ENCODE data around the gene GLIS1. TPM values are rescaled to one million over a fixed set of nuclear protein-coding genes. Genes with fewer than 3 reads are reported as not detected.

Gene GLIS1
- total RNA-seq, 1 experiment from 2014 or later = 0.39 TPM

DNA sequence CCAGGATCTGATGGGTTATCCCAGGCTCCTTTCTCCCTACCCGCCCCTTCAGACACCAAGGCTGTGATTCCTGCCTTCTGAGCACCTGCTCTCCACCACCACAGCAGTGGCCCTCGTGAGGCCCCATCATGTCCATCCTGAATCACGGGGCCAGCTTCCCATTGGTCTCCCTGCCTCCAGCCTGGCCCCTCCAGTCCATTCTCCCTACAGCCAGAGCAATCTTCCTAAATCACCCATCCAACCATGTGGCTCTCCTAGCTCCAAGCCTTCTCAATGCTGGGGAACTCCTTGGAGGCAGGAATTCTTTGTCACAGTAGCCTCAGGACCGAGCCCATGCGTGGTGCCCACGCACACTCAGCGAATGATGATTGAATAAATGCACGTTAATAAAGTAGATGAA is 8.9 kb upstream of the GLIS1 start (continued):
- TF ChIP-seq, protein P1, sequence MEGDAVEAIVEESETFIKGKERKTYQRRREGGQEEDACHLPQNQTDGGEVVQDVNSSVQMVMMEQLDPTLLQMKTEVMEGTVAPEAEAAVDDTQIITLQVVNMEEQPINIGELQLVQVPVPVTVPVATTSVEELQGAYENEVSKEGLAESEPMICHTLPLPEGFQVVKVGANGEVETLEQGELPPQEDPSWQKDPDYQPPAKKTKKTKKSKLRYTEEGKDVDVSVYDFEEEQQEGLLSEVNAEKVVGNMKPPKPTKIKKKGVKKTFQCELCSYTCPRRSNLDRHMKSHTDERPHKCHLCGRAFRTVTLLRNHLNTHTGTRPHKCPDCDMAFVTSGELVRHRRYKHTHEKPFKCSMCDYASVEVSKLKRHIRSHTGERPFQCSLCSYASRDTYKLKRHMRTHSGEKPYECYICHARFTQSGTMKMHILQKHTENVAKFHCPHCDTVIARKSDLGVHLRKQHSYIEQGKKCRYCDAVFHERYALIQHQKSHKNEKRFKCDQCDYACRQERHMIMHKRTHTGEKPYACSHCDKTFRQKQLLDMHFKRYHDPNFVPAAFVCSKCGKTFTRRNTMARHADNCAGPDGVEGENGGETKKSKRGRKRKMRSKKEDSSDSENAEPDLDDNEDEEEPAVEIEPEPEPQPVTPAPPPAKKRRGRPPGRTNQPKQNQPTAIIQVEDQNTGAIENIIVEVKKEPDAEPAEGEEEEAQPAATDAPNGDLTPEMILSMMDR (IDR thresholded peaks at IDR 0.05 in 2 of 3, conservative IDR thresholded peaks at IDR 0.05 in 1 of 3; ENCODE audit: borderline replicate concordance in 1 of 3, insufficient read depth in 1 of 3, low read depth in 2 of 3, low read length in 2 of 3) = no peak
- no peak for TF ChIP-seq POLR2AphosphoS5 (IDR thresholded peaks at IDR 0.05; ENCODE audit: low read depth, low read length)
- TF ChIP-seq EZH2phosphoT487 (IDR thresholded peaks at IDR 0.05; ENCODE audit: borderline replicate concordance) = no peak
- TF ChIP-seq YY1 (IDR thresholded peaks at IDR 0.05; ENCODE audit: extremely low read depth, insufficient replicate concordance, low read depth, low read length) = no peak
- TF ChIP-seq TCF7L2 (IDR thresholded peaks at IDR 0.05; ENCODE audit: borderline replicate concordance, extremely low read depth, insufficient read depth, insufficient read length) = no peak
- no peak for TF ChIP-seq SIN3A (IDR thresholded peaks at IDR 0.05; ENCODE audit: low read depth)

DNA sequence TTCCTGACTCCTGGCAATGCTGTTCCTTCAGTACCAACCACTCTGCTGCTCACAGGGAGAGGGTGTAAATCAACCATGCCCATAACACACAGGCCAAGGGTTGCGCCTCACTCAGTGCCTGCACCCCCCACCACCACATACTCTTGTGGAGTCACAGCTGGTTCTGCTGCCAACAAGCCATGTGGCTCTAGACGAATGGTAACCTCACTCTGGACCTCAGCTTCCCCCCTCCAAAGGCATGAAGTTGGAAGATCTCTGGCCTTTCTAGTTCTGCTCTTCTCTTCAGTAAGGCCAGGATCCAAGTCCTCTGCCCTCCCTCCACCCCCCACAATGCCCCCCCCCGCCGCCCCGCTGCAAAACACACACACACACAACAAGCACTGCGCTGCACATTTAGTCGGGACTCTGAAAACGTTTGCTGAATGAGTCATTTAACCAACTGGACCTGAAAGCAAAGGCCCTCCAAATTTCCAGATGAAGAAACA is 1.7 kb upstream of the GLIS1 start:
- H3K36me3 ChIP-seq (ENCODE audit: control insufficient read depth in 1 of 2, insufficient read depth in 2 of 2, low read length in 2 of 2) = no peaks in the 10 kb centered on the region

More for the DNA sequence above, 1.7 kb upstream of the GLIS1 start:
- Histone ChIP-seq H3K9me2 (ENCODE audit: insufficient read depth) (no peaks in the 10 kb centered on the region), H3K79me2 (ENCODE audit: insufficient read depth, low read length) (no peaks in the 10 kb centered on the region), H3K4me3 (replicated peaks in 1 of 2; ENCODE audit: low read depth in 1 of 2, low read length in 2 of 2) (no peak overlapping the region), H3K27ac (ENCODE audit: low read depth, low read length) (no peak overlapping the region), H3K9ac (ENCODE audit: low read length) (no peak overlapping the region), H3K4me2 (ENCODE audit: low read length) (no peak overlapping the region), H3K4me1 (ENCODE audit: control insufficient read depth in 1 of 2, insufficient read depth in 2 of 2, low read length in 2 of 2) (peaks cover 0 to 12% of the 10 kb centered on the region in 2 experiments; a peak in 3 of 4 replicates), H3K27me3 (ENCODE audit: insufficient read depth, low read length) (no peaks in the 10 kb centered on the region), H4K20me1 (ENCODE audit: insufficient read depth) (no peaks in the 10 kb centered on the region), H3K9me3 (ENCODE audit: control insufficient read depth in 1 of 2, insufficient read depth in 1 of 2, low read depth in 1 of 2, low read length in 2 of 2) (peaks cover 5 to 9% of the 10 kb centered on the region in 2 experiments; a peak in 1 of 4 replicates), H2AFZ (ENCODE audit: low read depth, low read length, poor library complexity, severe bottlenecking) (no peak overlapping the region)
- intact Hi-C loops (cut with micrococcal nuclease) = no loop called here
- ChIA-PET CTCF (interaction anchor here (0.6 kb wide), 1 partner anchor 13 kb away, joined by 4 read pairs; no protein-coding TSS in a partner anchor), POLR2A (no interaction called here), RAD21 (ENCODE audit: low non-redundant PET in 1 of 2, low total read pairs in 2 of 2, uncharacterized antibody in 2 of 2, unreplicated experiment in 2 of 2) (no interaction called here)
- TF ChIP-seq, protein P2, sequence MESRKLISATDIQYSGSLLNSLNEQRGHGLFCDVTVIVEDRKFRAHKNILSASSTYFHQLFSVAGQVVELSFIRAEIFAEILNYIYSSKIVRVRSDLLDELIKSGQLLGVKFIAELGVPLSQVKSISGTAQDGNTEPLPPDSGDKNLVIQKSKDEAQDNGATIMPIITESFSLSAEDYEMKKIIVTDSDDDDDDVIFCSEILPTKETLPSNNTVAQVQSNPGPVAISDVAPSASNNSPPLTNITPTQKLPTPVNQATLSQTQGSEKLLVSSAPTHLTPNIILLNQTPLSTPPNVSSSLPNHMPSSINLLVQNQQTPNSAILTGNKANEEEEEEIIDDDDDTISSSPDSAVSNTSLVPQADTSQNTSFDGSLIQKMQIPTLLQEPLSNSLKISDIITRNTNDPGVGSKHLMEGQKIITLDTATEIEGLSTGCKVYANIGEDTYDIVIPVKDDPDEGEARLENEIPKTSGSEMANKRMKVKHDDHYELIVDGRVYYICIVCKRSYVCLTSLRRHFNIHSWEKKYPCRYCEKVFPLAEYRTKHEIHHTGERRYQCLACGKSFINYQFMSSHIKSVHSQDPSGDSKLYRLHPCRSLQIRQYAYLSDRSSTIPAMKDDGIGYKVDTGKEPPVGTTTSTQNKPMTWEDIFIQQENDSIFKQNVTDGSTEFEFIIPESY (IDR thresholded peaks at IDR 0.05; ENCODE audit: extremely low read depth, insufficient replicate concordance, low read length) = no peak
- no peak for TF ChIP-seq TCF7L2 (IDR thresholded peaks at IDR 0.05; ENCODE audit: borderline replicate concordance, extremely low read depth, insufficient read depth, insufficient read length)
- TF ChIP-seq EZH2phosphoT487 (IDR thresholded peaks at IDR 0.05; ENCODE audit: borderline replicate concordance) = no peak
- TF ChIP-seq JUND (IDR thresholded peaks at IDR 0.05) = no peak
- no TSS peak for BruUV-seq (replicated peaks)
- ATAC-seq (no peak), DNase-seq (ENCODE audit: low read depth, low spot score) (no peak)
